SK-N-SH (cell line): ENCODE results near the gene ADD1. TPM values are rescaled to one million over a fixed set of nuclear protein-coding genes. Genes with fewer than 3 reads are reported as not detected.

ENCODE experiments used
- CTCF ChIA-PET: fragments of 300-600, 350-600 bp; formaldehyde crosslinking; extraction: SDS; loops from one replicate; lab custom pipeline; 2021; lab: Yijun Ruan, JAX
- POLR2A ChIA-PET: fragments of 350-600 bp; sonication (Branson Sonifier 250); formaldehyde crosslinking; extraction: SDS; loops from one replicate; lab custom pipeline; 2020; ENCODE audit warnings: antibody characterized with exemption, inconsistent platforms; lab: Yijun Ruan, JAX
- DNase-seq: peaks from one replicate; pipeline ENCODE4 v3.0.0; 2012
- H2AFZ ChIP-seq: fragments of 200-600 bp; sonication (generic); 2 replicates; pipeline ENCODE4 v1.8.1; 2016; ENCODE audit warnings: antibody characterized with exemption, mild to moderate bottlenecking, low read depth
- H3F3A ChIP-seq: fragments of 200-600 bp; sonication (generic); replicated peaks from 2 replicates; pipeline ENCODE3; 2016; ENCODE audit warnings: antibody characterized with exemption, mild to moderate bottlenecking; ENCODE audit not compliant: insufficient read depth
- H3K27ac ChIP-seq, 2 experiments: fragments of 200-500 bp in 1 of 2; fragments of 200-600 bp in 1 of 2; sonication (Bioruptor generic) in 1 of 2; sonication (generic), shearing (Covaris generic) in 1 of 2; 2 replicates each; pipeline versions ENCODE4 v1.5.1 to v1.6.1; 2014 to 2016; ENCODE audit warnings: low read depth in 2 of 2, inconsistent platforms in 1 of 2, low read length in 1 of 2, mild to moderate bottlenecking in 1 of 2, mixed read lengths in 1 of 2
- H3K27me3 ChIP-seq: fragments of 200-600 bp; sonication (generic), shearing (Covaris generic); 2 replicates; pipeline ENCODE4 v1.6.1; 2016; ENCODE audit warnings: mixed run types; ENCODE audit not compliant: insufficient read depth
- H3K36me3 ChIP-seq, 2 experiments: fragments of 200-500 bp in 1 of 2; fragments of 200-600 bp in 1 of 2; sonication (Bioruptor generic) in 1 of 2; sonication (generic) in 1 of 2; replicated peaks in 1 of 2; 2 replicates each; pipeline versions ENCODE3 to v1.5.1; 2014 to 2016; ENCODE audit warnings: low read length in 1 of 2, mild to moderate bottlenecking in 1 of 2; ENCODE audit not compliant: insufficient read depth in 2 of 2, control insufficient read depth in 1 of 2
- H3K4me1 ChIP-seq, 2 experiments: fragments of 200-500 bp in 1 of 2; fragments of 200-600 bp in 1 of 2; sonication (Bioruptor generic) in 1 of 2; sonication (generic), shearing (Covaris generic) in 1 of 2; 2 replicates each; pipeline versions ENCODE4 v1.5.1 to v1.6.1; 2014 to 2016; ENCODE audit warnings: low read depth in 1 of 2, low read length in 1 of 2, mixed run types in 1 of 2; ENCODE audit not compliant: insufficient read depth in 2 of 2, control insufficient read depth in 1 of 2
- H3K4me2 ChIP-seq: fragments of 200-600 bp; sonication (generic), shearing (Covaris generic); 2 replicates; pipeline ENCODE4 v1.6.1; 2017; ENCODE audit warnings: mixed run types
- H3K4me3 ChIP-seq, 2 experiments: fragments of 200-500 bp in 1 of 2; fragments of 200-600 bp in 1 of 2; sonication (Bioruptor generic) in 1 of 2; sonication (generic), shearing (Covaris generic) in 1 of 2; 2 replicates each; pipeline versions ENCODE4 v1.5.1 to v1.8.1; 2014 to 2016; ENCODE audit warnings: low read depth in 2 of 2, inconsistent platforms in 1 of 2, low read length in 1 of 2, mild to moderate bottlenecking in 1 of 2, mixed read lengths in 1 of 2, moderate library complexity in 1 of 2
- H3K79me2 ChIP-seq: fragments of 200-600 bp; sonication (generic); 2 replicates; pipeline ENCODE4 v1.8.1; 2017; ENCODE audit warnings: mild to moderate bottlenecking; ENCODE audit not compliant: insufficient read depth
- H3K9ac ChIP-seq: fragments of 200-600 bp; sonication (generic); 2 replicates; pipeline ENCODE4 v1.6.1; 2017; ENCODE audit warnings: mixed run types
- H3K9me2 ChIP-seq: fragments of 200-600 bp; sonication (generic); 2 replicates; pipeline ENCODE4 v1.6.1; 2017; ENCODE audit warnings: mixed run types
- H3K9me3 ChIP-seq: fragments of 200-600 bp; sonication (generic); 2 replicates; pipeline ENCODE4 v1.6.1; 2017; ENCODE audit warnings: mixed run types, mild to moderate bottlenecking, moderate library complexity
- H4K20me1 ChIP-seq: fragments of 200-600 bp; sonication (generic); 2 replicates; pipeline ENCODE4 v1.6.1; 2017; ENCODE audit warnings: mild to moderate bottlenecking, mixed run types; ENCODE audit not compliant: insufficient read depth
- CHD2 ChIP-seq: fragments of 150-350 bp; IDR thresholded peaks from 2 replicates; pipeline ENCODE4 v1.6.1; 2018; ENCODE audit warnings: low read length; ENCODE audit not compliant: partially characterized antibody
- ELF1 ChIP-seq: IDR thresholded peaks from 2 replicates; pipeline ENCODE4 v1.4.0; 2012
- EP300 ChIP-seq, 2 experiments: IDR thresholded peaks; 2 replicates each; pipeline versions ENCODE4 v1.4.0 to v1.6.1; 2012; ENCODE audit warnings: borderline replicate concordance in 1 of 2, low read depth in 1 of 2, low read length in 1 of 2
- EZH2phosphoT487 ChIP-seq: fragments of 200-600 bp; sonication (generic); IDR thresholded peaks from 2 replicates; pipeline ENCODE4 v1.6.1; 2017; ENCODE audit warnings: low read depth, mixed run types, mild to moderate bottlenecking, antibody characterized with exemption, moderate library complexity, borderline replicate concordance
- FOXJ3 ChIP-seq: sonication (generic); formaldehyde crosslinking; IDR thresholded peaks from 2 replicates; pipeline ENCODE4 v1.5.1; 2020; ENCODE audit warnings: mild to moderate bottlenecking, missing genetic modification reagents
- FOXM1 ChIP-seq: IDR thresholded peaks from 2 replicates; pipeline ENCODE4 v1.4.0; 2012; ENCODE audit warnings: low read depth, mild to moderate bottlenecking
- MXI1 ChIP-seq: IDR thresholded peaks from 2 replicates; pipeline ENCODE4 v1.6.1; 2012; ENCODE audit warnings: mild to moderate bottlenecking, low read depth, low read length, improper control_type of control experiment
- RAD21 ChIP-seq: IDR thresholded peaks from 2 replicates; pipeline ENCODE4 v1.6.1; 2012; ENCODE audit warnings: mild to moderate bottlenecking, low read length
- RCOR1 ChIP-seq: fragments of 150-350 bp; IDR thresholded peaks from 2 replicates; pipeline ENCODE4 v1.6.1; 2017; ENCODE audit warnings: antibody characterized with exemption, low read length
- SIN3A ChIP-seq: IDR thresholded peaks from 2 replicates; pipeline ENCODE4 v1.6.1; 2012; ENCODE audit warnings: low read depth, mild to moderate bottlenecking, low read length, moderate library complexity, borderline replicate concordance
- SMC3 ChIP-seq: IDR thresholded peaks from 2 replicates; pipeline ENCODE4 v1.6.1; 2012; ENCODE audit warnings: low read depth, low read length, improper control_type of control experiment
- TEAD4 ChIP-seq: IDR thresholded peaks from 2 replicates; pipeline ENCODE4 v1.4.0; 2012; ENCODE audit warnings: mild to moderate bottlenecking, borderline replicate concordance; ENCODE audit not compliant: insufficient read depth
- YY1 ChIP-seq: IDR thresholded peaks from 2 replicates; pipeline ENCODE4 v1.4.0; 2012; ENCODE audit warnings: low read depth, mild to moderate bottlenecking
- WGBS: methylation state at CpG from one replicate; pipeline ENCODE4 v1.1.6; 2017; ENCODE audit warnings: low lambda C conversion rate; 5-methylcytosine and 5-hydroxymethylcytosine counted together
- polyA plus RNA-seq, 3 experiments: library from polyadenylated mRNA; depleted of rRNA; stranded (reverse); fragments of >200 nt; gene quantifications; 2 replicates each; pipeline ENCODE4 v1.2.3, GENCODE V29; 2012
- TF ChIP-seq, protein P1 (sequence below): IDR thresholded peaks from 2 replicates; pipeline ENCODE4; 2012
- TF ChIP-seq, protein P2 (sequence below): IDR thresholded peaks from 2 replicates; pipeline ENCODE4 v1.4.0; 2012; ENCODE audit warnings: low read depth
- TF ChIP-seq, protein P3 (sequence below): IDR thresholded peaks from 2 replicates; pipeline ENCODE4 v1.4.0; 2012; ENCODE audit warnings: low read depth, borderline replicate concordance
- TF ChIP-seq, protein P4 (sequence below): IDR thresholded peaks from 2 replicates; pipeline ENCODE4 v1.6.1; 2012; ENCODE audit warnings: mild to moderate bottlenecking, low read depth, low read length, moderate library complexity

Gene ADD1
- polyA plus RNA-seq, 1 of the 3 experiments (the other 2 are of a cell fraction), result 155 TPM

DNA sequence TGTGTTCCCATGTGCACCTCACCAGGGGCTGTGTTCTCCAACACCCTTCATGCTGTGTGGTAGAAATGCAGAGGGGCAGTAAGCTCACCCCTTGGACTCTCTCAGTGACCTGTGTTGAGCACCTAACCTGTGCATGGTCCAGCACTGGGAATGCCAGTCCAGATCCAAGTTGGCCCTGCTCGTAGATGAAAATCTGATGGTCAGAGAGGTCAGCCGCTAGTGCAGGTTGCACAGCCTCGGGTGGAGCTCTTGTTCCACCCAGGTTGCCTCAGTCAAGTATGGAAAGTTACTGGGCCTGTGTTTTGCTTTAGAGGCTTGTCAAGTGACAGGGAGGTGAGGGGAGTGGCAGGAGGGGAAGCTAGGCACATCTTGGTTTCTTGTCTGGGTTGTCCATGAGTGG lies 68.2 kb downstream of the ADD1 start:
- Histone ChIP-seq H3K4me1 (no peaks in the 10 kb centered on the region; a peak in 2 of 4 replicates), H4K20me1 (no peaks in the 10 kb centered on the region), H3K27me3 (no peaks in the 10 kb centered on the region), H3K4me2 (no peak overlapping the region), H3K9ac (no peak overlapping the region), H2AFZ (no peak overlapping the region), H3K36me3 (peaks cover 53 to 54% of the 10 kb centered on the region in 2 experiments), H3F3A (no peaks in the 10 kb centered on the region), H3K79me2 (peaks cover 7% of the 10 kb centered on the region), H3K4me3 (no peak overlapping the region), H3K9me3 (no peaks in the 10 kb centered on the region), H3K9me2 (no peaks in the 10 kb centered on the region), H3K27ac (no peak overlapping the region)
- TF ChIP-seq FOXJ3 (CRISPR knock-in tag), result no peak
- TF ChIP-seq RCOR1, result no peak
- TF ChIP-seq, protein P1, sequence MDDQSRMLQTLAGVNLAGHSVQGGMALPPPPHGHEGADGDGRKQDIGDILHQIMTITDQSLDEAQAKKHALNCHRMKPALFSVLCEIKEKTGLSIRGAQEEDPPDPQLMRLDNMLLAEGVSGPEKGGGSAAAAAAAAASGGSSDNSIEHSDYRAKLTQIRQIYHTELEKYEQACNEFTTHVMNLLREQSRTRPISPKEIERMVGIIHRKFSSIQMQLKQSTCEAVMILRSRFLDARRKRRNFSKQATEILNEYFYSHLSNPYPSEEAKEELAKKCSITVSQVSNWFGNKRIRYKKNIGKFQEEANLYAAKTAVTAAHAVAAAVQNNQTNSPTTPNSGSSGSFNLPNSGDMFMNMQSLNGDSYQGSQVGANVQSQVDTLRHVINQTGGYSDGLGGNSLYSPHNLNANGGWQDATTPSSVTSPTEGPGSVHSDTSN, result no peak
- TF ChIP-seq EP300 (IDR thresholded peaks at IDR 0.05; ENCODE audit: borderline replicate concordance in 1 of 2, low read depth in 1 of 2, low read length in 1 of 2), result no peak
- TF ChIP-seq SIN3A, result no peak
- no peak for TF ChIP-seq EZH2phosphoT487
- TF ChIP-seq SMC3, result no peak
- no peak for TF ChIP-seq CHD2
- no peak for TF ChIP-seq TEAD4
- no peak for TF ChIP-seq MXI1
- no peak for TF ChIP-seq RAD21
- TF ChIP-seq, protein P2, sequence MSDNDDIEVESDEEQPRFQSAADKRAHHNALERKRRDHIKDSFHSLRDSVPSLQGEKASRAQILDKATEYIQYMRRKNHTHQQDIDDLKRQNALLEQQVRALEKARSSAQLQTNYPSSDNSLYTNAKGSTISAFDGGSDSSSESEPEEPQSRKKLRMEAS, result no peak
- TF ChIP-seq FOXM1, result no peak
- no peak for TF ChIP-seq ELF1
- no peak for TF ChIP-seq YY1
- TF ChIP-seq, protein P3, sequence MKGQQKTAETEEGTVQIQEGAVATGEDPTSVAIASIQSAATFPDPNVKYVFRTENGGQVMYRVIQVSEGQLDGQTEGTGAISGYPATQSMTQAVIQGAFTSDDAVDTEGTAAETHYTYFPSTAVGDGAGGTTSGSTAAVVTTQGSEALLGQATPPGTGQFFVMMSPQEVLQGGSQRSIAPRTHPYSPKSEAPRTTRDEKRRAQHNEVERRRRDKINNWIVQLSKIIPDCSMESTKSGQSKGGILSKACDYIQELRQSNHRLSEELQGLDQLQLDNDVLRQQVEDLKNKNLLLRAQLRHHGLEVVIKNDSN, result no peak
- TF ChIP-seq, protein P4, sequence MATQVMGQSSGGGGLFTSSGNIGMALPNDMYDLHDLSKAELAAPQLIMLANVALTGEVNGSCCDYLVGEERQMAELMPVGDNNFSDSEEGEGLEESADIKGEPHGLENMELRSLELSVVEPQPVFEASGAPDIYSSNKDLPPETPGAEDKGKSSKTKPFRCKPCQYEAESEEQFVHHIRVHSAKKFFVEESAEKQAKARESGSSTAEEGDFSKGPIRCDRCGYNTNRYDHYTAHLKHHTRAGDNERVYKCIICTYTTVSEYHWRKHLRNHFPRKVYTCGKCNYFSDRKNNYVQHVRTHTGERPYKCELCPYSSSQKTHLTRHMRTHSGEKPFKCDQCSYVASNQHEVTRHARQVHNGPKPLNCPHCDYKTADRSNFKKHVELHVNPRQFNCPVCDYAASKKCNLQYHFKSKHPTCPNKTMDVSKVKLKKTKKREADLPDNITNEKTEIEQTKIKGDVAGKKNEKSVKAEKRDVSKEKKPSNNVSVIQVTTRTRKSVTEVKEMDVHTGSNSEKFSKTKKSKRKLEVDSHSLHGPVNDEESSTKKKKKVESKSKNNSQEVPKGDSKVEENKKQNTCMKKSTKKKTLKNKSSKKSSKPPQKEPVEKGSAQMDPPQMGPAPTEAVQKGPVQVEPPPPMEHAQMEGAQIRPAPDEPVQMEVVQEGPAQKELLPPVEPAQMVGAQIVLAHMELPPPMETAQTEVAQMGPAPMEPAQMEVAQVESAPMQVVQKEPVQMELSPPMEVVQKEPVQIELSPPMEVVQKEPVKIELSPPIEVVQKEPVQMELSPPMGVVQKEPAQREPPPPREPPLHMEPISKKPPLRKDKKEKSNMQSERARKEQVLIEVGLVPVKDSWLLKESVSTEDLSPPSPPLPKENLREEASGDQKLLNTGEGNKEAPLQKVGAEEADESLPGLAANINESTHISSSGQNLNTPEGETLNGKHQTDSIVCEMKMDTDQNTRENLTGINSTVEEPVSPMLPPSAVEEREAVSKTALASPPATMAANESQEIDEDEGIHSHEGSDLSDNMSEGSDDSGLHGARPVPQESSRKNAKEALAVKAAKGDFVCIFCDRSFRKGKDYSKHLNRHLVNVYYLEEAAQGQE, result no peak
- no peak for DNase-seq
- CTCF ChIA-PET, result no interaction called here
- 93% methylated on average over 3 of the region's 3 CpGs for WGBS
- POLR2A ChIA-PET, result no interaction called here
